Mesothelial cell of epicardium (in vitro differentiated cells): ENCODE results near the gene PSMB3. TPM values are rescaled to one million over a fixed set of nuclear protein-coding genes. Genes with fewer than 3 reads are reported as not detected.

Source experiments
- DNase-seq, 2 experiments: peaks; one replicate each; pipeline ENCODE4 v3.0.0; 2021; ENCODE audit warnings: low spot score in 2 of 2; ENCODE audit not compliant: unreplicated experiment in 2 of 2
- H3K27ac Mint-ChIP-seq: 2 replicates; pipeline ENCODE4 v1.8.0; 2021; ENCODE audit warnings: mixed read lengths
- H3K27me3 Mint-ChIP-seq: 2 replicates; pipeline ENCODE4 v1.8.0; 2021; ENCODE audit warnings: low read depth, mixed read lengths
- H3K36me3 Mint-ChIP-seq: 2 replicates; pipeline ENCODE4 v1.8.0; 2021; ENCODE audit warnings: mixed read lengths
- H3K4me1 Mint-ChIP-seq: 2 replicates; pipeline ENCODE4 v1.8.0; 2021; ENCODE audit warnings: mixed read lengths
- H3K4me3 Mint-ChIP-seq: 2 replicates; pipeline ENCODE4 v1.8.0; 2021; ENCODE audit warnings: mild to moderate bottlenecking, moderate library complexity, mixed read lengths
- H3K9me3 Mint-ChIP-seq: 2 replicates; pipeline ENCODE4 v1.8.0; 2021; ENCODE audit warnings: mixed read lengths
- total RNA-seq: library from RNA; stranded (reverse); gene quantifications from 3 replicates; pipeline ENCODE4 v1.2.1, GENCODE V29; 2021
- TF ChIP-seq, protein P1 (sequence below): fragments of 200-600 bp; sonication (generic); IDR thresholded peaks from one replicate; pipeline ENCODE4 v1.5.0; 2021; ENCODE audit warnings: antibody characterized with exemption; ENCODE audit not compliant: unreplicated experiment

PSMB3 gene
- total RNA-seq, 1 donor from 2014 or later, result 115 TPM

- TF ChIP-seq, protein P1, sequence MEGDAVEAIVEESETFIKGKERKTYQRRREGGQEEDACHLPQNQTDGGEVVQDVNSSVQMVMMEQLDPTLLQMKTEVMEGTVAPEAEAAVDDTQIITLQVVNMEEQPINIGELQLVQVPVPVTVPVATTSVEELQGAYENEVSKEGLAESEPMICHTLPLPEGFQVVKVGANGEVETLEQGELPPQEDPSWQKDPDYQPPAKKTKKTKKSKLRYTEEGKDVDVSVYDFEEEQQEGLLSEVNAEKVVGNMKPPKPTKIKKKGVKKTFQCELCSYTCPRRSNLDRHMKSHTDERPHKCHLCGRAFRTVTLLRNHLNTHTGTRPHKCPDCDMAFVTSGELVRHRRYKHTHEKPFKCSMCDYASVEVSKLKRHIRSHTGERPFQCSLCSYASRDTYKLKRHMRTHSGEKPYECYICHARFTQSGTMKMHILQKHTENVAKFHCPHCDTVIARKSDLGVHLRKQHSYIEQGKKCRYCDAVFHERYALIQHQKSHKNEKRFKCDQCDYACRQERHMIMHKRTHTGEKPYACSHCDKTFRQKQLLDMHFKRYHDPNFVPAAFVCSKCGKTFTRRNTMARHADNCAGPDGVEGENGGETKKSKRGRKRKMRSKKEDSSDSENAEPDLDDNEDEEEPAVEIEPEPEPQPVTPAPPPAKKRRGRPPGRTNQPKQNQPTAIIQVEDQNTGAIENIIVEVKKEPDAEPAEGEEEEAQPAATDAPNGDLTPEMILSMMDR, result no peak
- H3K27ac Mint-ChIP-seq, result peak overlapping the region; percentile 98
These were observed 45.3 kb downstream of the PSMB3 start for GRCh38 chr17:38797828-38798227.

GRCh38 chr17:38798614-38799500 is 46.3 kb downstream of the PSMB3 start:
- TF ChIP-seq, protein P1, result no peak
- DNase-seq, result peak in 1 of 2 experiments; percentile 79
- H3K36me3 Mint-ChIP-seq, result peaks cover 32% of the 10 kb centered on the region

More at GRCh38 chr17:38797828-38798227, 45.3 kb downstream of the PSMB3 start:
- no peak for DNase-seq
- peaks cover 31% of the 10 kb centered on the region for H3K4me1 Mint-ChIP-seq
- no peaks in the 10 kb centered on the region for H3K9me3 Mint-ChIP-seq
- no peaks in the 10 kb centered on the region for H3K27me3 Mint-ChIP-seq
- peak overlapping the region; percentile 98 for H3K4me3 Mint-ChIP-seq
- H3K36me3 Mint-ChIP-seq, result peaks cover 29% of the 10 kb centered on the region

GRCh38 chr17:38799501-38800236 is 47.1 kb downstream of the PSMB3 start, which contains the start of gene PIP4K2B:
Gene PIP4K2B (minus strand): TSS chr17:38799556. CDS start chr17:38799424, 132 bp downstream.
- Mint-ChIP-seq H3K27ac (peak within 1 kb of the TSS; percentile 98), H3K9me3 (peaks cover 5% of the 10 kb centered on the region), H3K4me1 (peaks cover 31% of the 10 kb centered on the region), H3K36me3 (peaks cover 33% of the 10 kb centered on the region), H3K27me3 (no peaks in the 10 kb centered on the region), H3K4me3 (peak within 1 kb of the TSS; percentile 98)
- TF ChIP-seq, protein P1, result no peak
- DNase-seq, result peak; percentile 85 to 92

More at GRCh38 chr17:38798614-38799500, 46.3 kb downstream of the PSMB3 start:
- Mint-ChIP-seq H3K9me3 (peaks cover 2% of the 10 kb centered on the region), H3K27ac (peak overlapping the region; percentile 98), H3K4me1 (peaks cover 31% of the 10 kb centered on the region), H3K27me3 (no peaks in the 10 kb centered on the region), H3K4me3 (peak overlapping the region; percentile 98)

- H3K27me3 Mint-ChIP-seq, result no peaks in the 10 kb centered on the region
- peak overlapping the region; percentile 62 for H3K27ac Mint-ChIP-seq
- peaks cover 31% of the 10 kb centered on the region for H3K4me1 Mint-ChIP-seq
- peak overlapping the region; percentile 67 for H3K4me3 Mint-ChIP-seq
- H3K9me3 Mint-ChIP-seq, result peaks cover 5% of the 10 kb centered on the region
- TF ChIP-seq, protein P1, result no peak
- DNase-seq, result no peak
- peaks cover 33% of the 10 kb centered on the region for H3K36me3 Mint-ChIP-seq
These were observed 47.8 kb downstream of the PSMB3 start for GRCh38 chr17:38800237-38800760.

DNA sequence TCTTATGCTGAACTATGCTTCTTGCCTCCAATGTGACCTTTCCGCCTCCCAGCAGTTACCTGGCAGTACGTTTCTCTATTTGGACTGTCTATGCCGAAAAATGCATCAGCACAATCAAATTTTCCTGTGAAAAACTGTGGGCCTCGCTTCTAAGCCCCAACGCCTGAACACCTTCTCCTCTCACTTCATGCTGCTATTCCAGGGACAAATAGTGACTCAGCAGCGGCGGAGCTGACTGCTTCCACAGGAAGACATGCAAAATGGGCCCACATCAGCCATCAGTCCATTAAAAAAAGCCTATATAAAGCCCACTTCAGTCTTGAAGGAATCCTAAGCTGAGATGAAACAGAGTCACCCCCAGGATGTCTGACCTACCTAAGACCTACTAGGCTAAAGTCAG is 57.3 kb downstream of the PSMB3 start:
- no peak for DNase-seq
- TF ChIP-seq, protein P1, result no peak
- H3K36me3 Mint-ChIP-seq, result peaks cover 33% of the 10 kb centered on the region
- H3K27ac Mint-ChIP-seq, result no peak overlapping the region
- no peak overlapping the region for H3K4me3 Mint-ChIP-seq
- H3K9me3 Mint-ChIP-seq, result no peaks in the 10 kb centered on the region
- H3K4me1 Mint-ChIP-seq, result no peaks in the 10 kb centered on the region
- H3K27me3 Mint-ChIP-seq, result no peaks in the 10 kb centered on the region
